GM19452 (cell line): Measurements from ENCODE around the gene ZNF212.
"Not testable (repeated sequence)": the region's sequence is repeated elsewhere in the genome, so short reads cannot be mapped to it uniquely, and the experiment has no call there.

Experiments
- ATAC-seq: cut with Tn5 transposase; IDR thresholded peaks from one replicate; pipeline ENCODE4 v1.9.1; 2021; ENCODE audit not compliant: unreplicated experiment

ZNF212 gene

DNA sequence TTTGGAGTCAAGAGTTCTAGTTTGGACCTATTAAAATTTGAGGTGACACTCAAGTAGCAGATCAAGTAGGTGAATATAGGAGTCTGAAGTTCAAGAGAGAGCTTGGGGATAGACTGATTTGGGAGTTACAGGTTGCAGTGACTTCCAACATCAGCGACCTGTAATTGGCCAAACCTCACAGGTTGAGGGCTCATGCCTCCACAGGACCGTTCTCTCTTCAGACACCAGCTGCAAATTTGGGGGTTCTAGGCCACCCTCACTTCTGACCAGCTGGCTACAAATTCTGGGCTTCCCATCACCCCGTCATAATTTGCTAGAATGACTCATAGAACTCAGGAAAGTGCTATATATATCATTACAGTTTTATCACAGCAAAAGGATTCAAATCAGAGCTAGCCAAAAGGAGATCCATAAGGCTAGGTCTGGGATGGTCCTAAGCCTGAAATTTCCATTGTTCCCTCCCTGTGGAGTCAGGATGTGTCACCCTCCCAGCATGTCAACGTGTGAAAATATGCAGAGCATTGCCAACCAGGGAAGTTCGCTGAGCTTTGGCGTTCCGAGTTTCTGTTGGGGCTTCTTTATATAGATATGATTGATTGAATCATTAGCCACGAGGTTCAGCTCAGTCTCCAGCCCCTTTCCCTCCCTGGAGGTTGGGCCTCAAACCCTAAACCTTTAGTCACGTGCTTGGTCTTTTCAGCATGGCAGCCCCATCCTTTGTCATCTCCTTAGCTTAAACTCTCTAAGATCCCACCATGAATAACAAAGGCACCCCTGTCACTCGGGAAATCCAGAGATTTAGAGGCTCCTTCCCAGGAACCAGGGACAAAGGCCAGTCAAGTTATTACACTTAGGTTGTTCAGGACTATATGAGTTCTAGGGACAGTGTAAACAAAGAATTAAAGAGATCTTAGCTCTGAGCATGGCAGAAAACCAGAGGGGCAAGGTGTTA is 20.7 kb upstream of the ZNF212 start:
- no peak for ATAC-seq

DNA sequence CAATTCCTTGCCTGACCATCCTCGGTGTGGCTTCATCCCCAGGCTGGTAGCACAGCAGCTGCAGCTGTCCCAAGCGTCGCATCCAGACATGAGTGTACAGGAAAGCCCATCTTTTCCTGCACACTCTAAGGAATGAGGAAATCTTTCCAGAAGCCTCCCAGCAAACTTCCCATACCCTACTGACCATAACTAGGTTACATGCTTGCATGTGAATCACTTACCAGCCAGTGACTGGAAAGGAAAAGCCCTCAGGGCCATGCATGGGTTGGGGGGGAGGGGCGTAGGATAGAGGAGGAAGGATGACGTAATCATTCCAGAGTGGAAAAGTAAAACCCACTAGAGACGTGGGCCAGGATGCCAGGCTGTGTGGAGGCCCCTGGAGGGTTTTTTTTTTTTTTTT is 18.9 kb upstream of the ZNF212 start:
- ATAC-seq = no peak

DNA sequence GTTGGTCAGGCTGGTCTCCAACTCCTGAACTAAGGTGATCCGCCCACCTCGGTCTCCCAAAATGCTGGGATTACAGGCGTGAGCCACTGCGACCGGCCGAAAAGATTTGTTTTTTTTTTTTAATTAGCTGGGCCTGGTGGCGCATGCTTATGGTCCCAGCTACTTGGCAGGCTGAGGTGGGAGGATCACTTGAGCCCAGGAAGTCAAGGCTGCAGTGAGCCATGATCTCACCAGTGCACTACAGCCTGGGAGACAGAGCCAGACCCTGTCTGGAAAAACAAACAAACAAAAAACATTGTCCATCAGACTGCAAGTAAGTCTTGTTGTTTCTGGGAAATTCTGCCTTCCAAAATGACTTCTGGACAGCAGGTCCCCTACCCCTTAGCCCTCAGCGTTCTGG is 16.3 kb upstream of the ZNF212 start:
- no peak for ATAC-seq

DNA sequence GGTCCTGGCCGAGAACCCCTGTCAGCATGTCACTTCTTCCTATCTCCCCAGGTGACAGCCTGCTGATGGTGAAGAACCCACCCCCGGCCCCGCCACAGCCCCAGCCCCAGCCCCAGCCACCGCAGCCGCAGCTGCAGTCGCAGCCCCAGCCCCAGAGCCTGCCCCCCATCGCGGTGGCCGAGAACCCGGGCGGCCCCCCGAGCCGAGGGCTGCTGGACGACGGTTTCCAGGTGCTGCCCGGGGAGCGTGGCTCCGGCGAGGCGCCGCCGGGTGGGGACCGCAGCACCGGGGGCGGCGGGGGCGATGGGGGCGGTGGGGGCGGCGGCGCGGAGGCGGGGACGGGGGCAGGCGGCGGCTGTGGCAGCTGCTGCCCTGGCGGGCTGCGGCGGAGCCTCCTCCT is 15.7 kb upstream of the ZNF212 start:
- ATAC-seq = no peak

DNA sequence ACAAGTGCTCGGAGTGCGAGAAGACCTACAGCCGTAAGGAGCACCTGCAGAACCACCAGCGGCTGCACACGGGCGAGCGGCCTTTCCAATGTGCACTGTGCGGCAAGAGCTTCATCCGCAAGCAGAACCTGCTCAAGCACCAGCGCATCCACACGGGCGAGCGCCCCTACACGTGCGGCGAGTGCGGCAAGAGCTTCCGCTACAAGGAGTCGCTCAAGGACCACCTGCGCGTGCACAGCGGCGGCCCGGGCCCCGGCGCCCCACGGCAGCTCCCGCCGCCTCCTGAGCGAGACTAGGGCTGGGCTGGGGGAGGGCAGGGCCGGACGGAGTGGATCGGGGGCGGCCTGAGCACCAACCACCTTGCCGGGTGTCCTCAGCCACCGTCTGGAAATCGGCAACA is 15.1 kb upstream of the ZNF212 start:
- no peak for ATAC-seq

DNA sequence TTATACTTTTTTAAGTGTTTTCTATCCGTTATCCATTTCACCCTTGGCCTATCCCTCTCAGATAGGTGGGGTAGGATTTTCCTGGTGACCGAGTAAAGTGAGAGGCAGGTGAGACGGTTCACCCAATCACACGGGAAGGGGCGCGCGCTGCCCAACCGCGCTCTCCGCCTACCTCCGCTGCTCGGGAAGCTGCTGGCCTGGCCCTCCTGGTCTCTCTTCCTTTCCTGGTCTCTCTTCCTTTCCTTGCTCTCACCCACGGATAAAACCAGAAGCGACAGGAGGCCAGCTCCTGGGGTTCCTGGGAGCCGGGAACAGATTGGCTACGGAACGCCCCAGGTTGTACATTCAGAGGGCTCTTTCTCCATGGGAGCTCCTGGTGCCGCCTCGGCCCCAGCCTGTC is 14.3 kb upstream of the ZNF212 start:
- ATAC-seq = no peak

DNA sequence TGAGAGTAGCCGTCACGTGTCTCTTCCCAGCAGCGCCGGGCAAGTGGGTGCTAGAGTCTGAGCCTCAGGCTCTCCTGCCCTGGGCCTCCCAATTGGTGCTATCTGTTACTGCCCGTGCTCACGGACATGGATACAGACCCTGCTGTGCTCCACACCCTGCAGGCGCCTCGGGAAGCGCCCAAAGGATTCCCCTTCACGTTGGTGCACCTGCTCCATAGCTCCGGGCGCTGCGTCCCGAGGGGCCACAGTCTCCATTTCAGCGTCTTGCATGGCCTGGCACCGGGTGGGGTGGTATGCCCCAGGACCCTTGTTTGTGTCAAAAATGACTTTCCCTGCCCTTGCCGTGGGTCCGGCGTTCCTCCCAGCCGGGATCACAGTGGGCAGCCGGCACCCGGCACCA is 13.8 kb upstream of the ZNF212 start:
- ATAC-seq = no peak

DNA sequence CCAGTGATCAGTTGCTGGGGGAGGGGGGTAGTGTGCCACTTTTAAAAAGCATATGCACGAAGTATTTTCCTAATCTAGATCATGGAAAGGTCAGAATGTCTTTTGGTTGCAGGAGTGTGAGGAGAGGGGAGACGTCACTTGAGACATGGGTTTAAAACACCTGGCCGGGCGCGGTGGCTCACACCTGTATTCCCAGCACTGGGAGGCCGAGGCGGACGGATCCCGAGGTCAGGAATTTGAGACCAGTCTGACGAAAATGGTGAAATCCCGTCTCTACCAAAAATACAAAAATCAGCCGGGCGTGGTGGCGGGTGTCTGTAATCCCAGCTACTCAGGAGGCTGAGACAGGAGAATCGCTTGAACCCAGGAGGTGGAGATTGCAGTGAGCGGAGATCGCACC is 13.1 kb upstream of the ZNF212 start:
- not testable (repeated sequence) for ATAC-seq

DNA sequence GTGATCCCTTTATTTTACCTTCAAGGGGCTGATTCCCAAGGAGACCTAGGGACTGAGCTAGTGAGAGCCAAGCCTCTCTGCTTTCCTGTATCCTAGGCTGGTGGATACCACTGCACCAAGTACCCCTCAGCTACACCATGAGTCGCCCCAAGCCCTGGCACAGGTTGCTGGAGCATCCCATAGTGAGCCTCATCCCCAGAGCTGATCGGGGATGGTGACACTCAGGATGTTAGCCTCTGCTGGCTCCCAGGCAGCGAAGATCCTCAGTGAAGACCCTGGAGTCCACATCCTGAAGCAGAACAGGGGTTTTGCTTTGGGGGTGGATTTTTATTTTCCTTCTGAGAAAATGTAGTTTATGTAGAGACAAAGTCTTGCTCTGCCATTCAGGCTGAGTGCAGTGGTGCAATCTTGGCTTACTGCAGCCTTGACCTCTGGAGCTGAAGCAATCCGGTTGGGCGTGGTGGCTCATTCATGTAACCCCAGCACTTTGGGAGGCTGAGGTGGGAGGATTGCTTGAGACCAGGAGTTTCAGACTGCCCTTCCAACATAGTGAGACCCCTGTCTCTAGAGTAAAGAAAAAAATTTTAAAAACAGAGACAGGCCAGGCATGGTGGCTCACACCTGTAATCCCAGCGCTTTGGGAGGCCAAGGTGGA is 12.5 kb upstream of the ZNF212 start:
- no peak for ATAC-seq

DNA sequence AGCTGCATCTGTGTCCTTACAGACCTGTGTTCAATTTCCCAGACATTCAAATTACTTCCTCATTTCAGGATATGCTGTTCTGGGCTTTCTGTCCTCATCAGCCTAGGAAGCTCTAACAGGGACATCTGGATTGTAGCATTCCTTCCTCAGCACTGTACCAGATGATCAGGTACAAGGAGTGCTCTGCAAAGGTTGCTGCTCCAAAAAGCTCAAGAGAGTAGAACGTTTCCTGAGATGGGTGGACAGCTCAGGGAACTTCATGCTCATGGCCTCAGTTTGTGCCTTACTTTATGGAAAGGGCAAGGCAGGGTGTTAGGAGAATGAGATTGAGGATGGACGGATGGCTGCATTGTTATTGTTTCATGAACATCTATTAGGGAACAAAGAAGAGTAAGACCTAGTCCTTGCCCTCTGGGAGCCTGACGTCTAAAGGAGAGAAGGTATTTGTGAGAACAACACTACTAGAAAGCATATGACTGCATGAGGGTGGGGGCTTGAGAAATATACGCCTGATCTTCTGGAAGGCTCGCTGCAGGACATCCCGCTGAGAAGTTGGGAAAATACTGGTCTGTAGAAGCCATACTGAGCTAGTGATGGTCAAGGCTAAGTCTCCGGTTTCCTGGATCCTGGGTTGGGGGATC is 10.5 kb upstream of the ZNF212 start:
- ATAC-seq = no peak

DNA sequence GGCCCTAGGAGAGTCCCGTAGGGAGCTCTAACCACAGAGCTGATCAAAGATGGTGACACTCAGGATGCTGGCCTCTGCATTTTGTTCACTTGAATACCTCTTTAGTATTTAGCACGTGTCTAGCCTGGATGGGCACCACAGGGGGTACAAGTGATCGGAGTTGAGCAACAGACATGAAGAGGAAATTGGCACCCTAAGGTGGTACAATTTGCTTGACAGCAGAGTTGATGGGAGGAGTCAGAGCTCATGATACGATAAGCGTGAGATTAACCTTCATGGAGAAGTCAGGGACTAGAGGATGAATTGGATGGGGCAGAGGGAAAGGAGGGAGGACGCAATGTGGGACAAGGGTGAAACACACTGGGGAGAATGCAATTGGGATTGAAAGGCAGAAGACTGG is 9.9 kb upstream of the ZNF212 start:
- no peak for ATAC-seq

DNA sequence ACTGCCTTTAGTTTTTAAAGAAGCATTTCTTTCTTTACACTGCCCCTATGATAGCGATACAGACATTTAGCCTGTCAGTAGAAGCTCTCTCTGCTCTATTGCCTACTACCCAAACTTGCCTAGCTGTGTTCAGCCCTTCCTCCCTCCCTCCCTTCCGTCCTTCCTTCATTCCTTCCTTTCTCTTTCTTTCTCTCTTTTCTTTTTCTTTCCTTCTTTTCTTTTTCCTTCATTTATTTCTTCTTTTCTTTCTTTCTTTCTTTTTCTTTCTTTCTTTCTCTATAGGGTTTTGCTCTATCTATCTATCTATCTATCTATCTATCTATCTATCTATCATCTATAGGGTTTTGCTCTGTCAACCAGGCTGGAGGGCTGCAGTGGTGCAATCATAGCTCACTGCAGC is 7.1 kb upstream of the ZNF212 start:
- no peak for ATAC-seq

DNA sequence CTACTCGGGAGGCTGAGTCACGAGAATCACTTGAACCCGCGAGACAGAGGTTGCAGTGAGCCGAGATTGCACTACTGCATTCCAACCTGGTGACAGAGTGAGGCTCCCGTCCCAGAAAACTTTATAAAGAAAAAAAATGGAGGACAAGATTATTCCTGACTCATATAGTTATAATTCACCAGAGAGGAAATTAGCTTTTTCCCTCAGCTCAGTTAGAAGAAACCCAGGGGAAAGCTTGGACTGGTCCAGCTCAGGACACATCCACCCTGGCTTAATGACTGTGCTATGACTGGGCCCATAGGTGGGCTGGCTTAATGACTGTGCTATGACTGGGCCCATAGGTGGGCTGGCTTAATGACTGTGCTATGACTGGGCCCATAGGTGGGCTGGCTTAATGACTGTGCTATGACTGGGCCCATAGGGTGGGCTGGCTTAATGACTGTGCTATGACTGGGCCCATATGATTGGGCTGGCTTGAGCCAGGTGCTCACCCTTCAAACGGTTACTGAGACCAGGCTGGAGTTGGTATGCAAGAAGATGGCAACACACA is 5.7 kb upstream of the ZNF212 start:
- ATAC-seq = not testable (repeated sequence)

DNA sequence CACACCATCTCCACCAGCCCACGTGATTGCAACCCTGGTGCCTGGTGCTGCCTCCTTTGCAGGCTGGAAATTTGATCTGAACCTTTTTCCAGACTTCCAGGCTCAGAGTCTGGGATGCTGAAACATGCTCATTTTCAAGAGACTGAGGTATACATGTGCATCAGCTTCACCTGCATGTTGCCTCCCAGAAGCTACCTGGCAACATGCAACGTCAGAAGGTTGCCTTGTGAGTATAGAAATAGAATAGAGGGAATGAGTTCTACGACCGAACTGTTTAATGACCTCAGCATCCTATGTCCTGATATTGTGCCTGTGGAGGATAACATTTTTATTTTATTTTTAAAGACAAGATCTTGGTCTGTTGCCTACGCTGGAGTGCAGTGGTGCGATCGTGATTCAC is 1.9 kb upstream of the ZNF212 start:
- ATAC-seq = no peak

DNA sequence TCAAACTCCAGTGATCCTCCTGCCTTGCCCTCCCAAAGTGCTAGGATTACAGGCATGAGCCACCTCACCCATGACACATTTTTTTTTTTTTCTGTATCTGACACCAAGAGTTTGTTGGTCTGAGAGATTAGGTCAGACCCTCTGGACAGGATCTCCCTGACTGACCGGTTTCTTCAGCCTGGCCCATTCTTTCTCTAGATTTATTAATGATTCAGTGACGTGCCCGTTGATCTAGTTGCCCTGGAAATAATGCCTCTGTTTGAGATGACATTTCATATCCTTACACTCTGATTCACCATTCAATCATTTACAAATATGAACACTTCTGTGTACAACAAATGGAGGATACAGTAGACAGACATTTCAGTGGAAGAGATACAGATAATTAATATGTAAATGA is 1.4 kb upstream of the ZNF212 start:
- no peak for ATAC-seq

DNA sequence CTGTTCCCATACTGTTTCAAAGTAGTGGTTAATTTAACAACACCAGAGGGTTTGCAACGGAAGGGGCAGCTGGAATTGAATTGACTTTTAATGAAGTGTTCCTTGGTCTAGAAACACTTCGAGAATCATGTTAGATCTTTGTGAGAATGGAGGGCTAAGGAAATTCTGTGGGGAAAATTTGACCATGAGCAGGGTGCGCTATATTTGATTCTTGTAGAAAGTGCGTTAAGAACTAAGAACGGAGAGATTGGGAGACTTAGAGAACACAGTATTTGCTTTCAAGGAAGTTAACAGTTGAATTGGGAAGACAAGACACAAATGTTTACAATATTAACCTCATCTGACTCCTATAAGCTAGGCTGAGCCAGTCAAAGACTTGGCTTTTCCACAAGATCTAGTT is 1.2 kb downstream of the ZNF212 start:
- ATAC-seq = no peak

DNA sequence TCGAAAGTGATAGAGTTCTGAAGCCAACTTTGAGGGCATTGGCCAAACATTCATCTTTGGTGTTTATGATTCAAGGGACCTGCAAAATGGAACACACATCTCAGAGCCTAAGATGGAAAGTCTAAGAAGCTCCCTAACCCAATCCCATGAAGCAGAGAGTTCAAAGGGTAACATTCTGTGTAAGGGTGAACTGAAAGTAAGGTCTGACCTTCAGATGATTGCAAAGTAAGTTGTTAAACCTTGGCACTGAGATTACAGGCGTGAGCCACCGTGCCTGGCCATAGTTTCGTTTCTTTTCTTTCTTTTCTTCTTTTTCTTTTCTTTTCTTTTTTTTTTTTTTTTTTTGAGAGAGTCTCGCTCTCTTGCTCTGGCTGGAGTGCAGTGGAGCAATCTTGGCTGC is 2.2 kb downstream of the ZNF212 start:
- no peak for ATAC-seq

DNA sequence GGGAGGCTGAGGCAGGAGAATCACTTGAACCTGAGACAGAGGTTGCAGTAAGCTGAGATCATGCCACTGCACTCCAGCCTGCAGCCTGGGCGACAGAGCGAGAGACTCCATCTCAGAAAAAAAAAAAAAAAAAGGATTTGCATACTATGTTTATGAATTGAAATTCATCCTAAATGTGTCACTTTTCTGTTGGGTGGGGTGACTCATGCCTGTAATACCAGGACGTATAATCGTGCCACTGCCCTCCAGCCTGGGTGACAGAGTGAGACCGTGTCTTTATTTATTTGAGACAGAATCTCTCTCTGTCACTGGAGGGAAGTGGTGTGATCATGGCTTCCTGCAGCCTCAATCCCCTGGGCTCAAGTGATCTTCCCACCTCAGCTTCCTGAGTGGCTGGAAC is 5.8 kb downstream of the ZNF212 start:
- peak; percentile 70 for ATAC-seq

DNA sequence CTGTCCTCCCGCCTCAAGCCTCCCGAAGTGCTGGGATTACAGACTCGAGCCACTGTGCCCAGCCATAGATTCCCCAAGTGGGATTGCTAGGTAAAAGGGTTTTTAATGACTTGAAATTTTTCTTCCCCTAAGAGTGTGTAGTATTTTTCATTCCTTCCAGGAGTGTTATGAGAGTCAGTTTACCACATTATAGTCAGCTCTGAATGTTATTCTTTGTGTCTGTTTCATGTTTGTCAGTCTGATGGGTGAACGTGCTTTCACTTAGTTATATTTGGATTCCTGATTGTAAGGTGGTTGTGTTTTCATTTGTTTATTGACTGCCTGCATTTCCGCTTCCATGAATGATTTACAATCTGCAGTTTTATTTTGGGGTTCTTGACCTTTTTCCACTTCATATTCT is 6.3 kb downstream of the ZNF212 start:
- ATAC-seq = peak; percentile 40

DNA sequence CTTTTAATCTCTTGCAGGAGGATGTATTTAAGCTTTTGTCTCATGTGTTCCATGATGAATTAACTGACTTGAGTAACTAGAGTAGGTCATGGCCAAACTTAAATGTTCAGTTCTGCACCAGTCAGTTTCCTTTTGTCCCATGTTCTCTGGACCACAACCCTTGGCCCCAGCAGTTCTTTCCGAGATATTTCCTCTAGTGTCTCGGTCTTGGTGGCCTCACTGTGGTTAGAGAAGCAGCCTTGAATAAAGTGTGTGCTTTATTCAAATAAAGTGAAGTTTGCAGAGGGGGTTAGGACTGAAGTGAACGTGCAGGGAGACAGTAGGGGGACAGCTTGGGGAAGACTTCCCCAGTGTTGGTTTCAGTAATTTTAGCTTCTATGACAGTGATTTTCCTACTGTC is 9.3 kb downstream of the ZNF212 start:
- ATAC-seq = no peak

DNA sequence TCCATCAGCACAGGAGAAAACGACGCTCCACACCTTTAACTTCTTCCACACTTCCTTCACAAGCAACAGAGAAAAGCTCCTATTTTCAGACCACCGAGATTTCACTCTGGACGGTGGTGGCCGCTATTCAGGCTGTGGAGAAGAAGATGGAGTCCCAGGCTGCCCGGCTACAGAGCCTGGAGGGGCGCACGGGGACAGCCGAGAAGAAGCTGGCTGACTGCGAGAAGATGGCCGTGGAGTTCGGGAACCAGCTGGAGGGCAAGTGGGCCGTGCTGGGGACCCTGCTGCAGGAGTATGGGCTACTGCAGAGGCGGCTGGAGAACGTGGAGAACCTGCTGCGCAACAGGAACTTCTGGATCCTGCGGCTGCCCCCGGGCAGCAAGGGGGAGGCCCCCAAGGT is 10.7 kb downstream of the ZNF212 start:
- not testable (repeated sequence) for ATAC-seq

DNA sequence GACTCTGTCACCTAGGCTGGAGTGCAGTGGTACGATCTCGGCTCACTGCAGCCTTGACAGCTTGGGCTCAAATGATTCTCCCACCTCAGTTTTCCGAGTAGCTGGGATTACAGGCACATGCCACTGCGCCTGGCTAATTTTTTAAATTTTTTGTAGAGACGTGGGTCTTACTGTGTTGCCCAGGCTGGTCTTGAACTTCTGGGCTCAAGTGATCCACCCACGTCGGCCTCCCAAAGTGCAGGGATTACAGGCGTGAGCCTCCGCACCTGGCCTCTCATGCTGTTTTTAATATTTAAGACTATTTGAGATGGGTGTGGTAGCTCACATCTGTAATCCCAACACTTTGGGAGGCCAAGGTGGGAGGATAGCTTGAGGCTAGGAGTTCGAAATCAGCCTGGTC is 12.1 kb downstream of the ZNF212 start:
- not testable (repeated sequence) for ATAC-seq
